A673 (cell line): ENCODE results near the gene THBS3.

Experiments
- EZH2 ChIP-seq: fragments of 200-600 bp; sonication (generic); IDR thresholded peaks from 2 replicates; pipeline ENCODE4 v1.6.1; 2017; ENCODE audit warnings: borderline replicate concordance, low read depth, mild to moderate bottlenecking, mixed read lengths, antibody characterized with exemption, low read length; ENCODE audit not compliant: poor library complexity, severe bottlenecking
- TF ChIP-seq, protein P1 (sequence below): fragments of 300-800, 200-600 bp; sonication (generic); conservative IDR thresholded peaks from 2 replicates; pipeline ENCODE4 v1.5.1; 2017; ENCODE audit warnings: low read depth, mild to moderate bottlenecking, antibody characterized with exemption, low read length, moderate library complexity, mixed read lengths

DNA sequence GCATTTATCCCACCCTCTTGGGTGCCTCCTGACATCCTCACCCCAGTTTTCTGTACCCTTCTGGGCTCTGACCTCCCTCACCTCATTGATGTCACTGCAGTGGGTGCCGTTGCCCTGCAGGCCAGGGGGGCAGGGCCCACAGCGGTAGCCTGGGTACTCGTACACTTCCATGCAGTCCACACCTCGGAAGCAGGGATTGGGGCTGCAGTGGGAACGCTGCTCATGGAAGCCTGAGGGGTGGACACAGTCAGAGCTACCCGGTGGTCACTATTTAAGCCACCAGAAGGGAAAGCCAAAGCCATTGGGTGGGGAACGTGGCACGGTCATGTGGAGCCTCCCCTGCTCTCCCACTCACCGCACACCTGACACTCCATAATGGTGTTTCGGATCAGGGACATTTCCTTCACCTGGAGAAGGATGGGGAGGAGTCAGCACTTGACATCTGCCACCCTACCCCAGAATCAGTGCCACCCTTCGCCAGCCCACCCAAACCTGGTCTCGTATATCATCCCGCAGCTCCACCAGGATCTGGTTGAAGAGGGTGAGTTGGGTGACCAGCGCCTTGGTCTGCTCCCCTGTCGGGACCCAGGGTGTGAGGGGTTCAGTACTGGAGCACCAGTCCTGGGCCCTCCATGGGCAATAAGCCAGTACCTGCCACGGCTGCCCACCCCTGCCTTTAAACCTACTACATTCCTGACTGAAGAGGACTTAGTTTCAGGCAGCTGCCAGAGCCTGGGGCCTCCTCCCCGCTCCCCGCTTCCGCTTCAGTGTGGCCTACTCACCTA, 4.8 kb downstream of the THBS3 start:
- TF ChIP-seq EZH2, result no peak
- TF ChIP-seq, protein P1, sequence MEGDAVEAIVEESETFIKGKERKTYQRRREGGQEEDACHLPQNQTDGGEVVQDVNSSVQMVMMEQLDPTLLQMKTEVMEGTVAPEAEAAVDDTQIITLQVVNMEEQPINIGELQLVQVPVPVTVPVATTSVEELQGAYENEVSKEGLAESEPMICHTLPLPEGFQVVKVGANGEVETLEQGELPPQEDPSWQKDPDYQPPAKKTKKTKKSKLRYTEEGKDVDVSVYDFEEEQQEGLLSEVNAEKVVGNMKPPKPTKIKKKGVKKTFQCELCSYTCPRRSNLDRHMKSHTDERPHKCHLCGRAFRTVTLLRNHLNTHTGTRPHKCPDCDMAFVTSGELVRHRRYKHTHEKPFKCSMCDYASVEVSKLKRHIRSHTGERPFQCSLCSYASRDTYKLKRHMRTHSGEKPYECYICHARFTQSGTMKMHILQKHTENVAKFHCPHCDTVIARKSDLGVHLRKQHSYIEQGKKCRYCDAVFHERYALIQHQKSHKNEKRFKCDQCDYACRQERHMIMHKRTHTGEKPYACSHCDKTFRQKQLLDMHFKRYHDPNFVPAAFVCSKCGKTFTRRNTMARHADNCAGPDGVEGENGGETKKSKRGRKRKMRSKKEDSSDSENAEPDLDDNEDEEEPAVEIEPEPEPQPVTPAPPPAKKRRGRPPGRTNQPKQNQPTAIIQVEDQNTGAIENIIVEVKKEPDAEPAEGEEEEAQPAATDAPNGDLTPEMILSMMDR, result no peak
